Measurements from ENCODE around the gene HOXD11. TPM values are rescaled to one million over a fixed set of nuclear protein-coding genes. Genes with fewer than 3 reads are reported as not detected.

Gene HOXD11
- total RNA-seq, 2 donors from 2014 or later, result not detected

- ATAC-seq (no peak), DNase-seq (no peak)
- intact Hi-C loops (cut with DNase I), result no loop called here
Observed at GRCh38 chr2:176114930-176115625, 8.0 kb downstream of the HOXD11 start.

GRCh38 chr2:176115883-176116813 lies 9.1 kb downstream of the HOXD11 start, which contains the start of gene HOXD10:
TSS of gene HOXD10 (plus strand) at chr2:176116778. CDS start at chr2:176116834, 56 bp downstream.
- DNase-seq (no peak), ATAC-seq (peak; percentile 25 to 30)
- intact Hi-C loops (cut with DNase I), result no loop called here

- intact Hi-C loops (cut with DNase I), result no loop called here
- ATAC-seq (no peak), DNase-seq (no peak)
Observed at GRCh38 chr2:176117162-176117822, 10.2 kb downstream of the HOXD11 start.

- intact Hi-C loops (cut with DNase I), result no loop called here
- DNase-seq (no peak), ATAC-seq (no peak)
Observed at GRCh38 chr2:176117823-176118371, 10.8 kb downstream of the HOXD11 start.

- DNase-seq (no peak), ATAC-seq (no peak)
- intact Hi-C loops (cut with DNase I), result no loop called here
Observed at GRCh38 chr2:176118601-176119339, 11.7 kb downstream of the HOXD11 start.

GRCh38 chr2:176120364-176121189 lies 13.5 kb downstream of the HOXD11 start:
- intact Hi-C loops (cut with DNase I), result loop anchor here (10.0 kb wide), 2 partner anchors 694 to 1024 kb away; no protein-coding TSS in a partner anchor
- no peak for ATAC-seq
- no peak for DNase-seq

- intact Hi-C loops (cut with DNase I), result loop anchor here (10.0 kb wide), 2 partner anchors 693 to 1023 kb away; no protein-coding TSS in a partner anchor
- no peak for DNase-seq
- no peak for ATAC-seq
Observed at GRCh38 chr2:176121190-176122051, 14.3 kb downstream of the HOXD11 start.

- DNase-seq (no peak), ATAC-seq (peak; percentile 13 to 26)
- intact Hi-C loops (cut with DNase I), result loop anchor here (10.0 kb wide), 2 partner anchors 693 to 1023 kb away; no protein-coding TSS in a partner anchor
Observed at GRCh38 chr2:176122052-176122682, 15.1 kb downstream of the HOXD11 start.

GRCh38 chr2:176122683-176123410 lies 15.8 kb downstream of the HOXD11 start, which contains the start of gene HOXD9:
TSS of gene HOXD9 (plus strand) at chr2:176122719. CDS start at chr2:176122769, 50 bp downstream.
- intact Hi-C loops (cut with DNase I), result loop anchor here (10.0 kb wide), 2 partner anchors 692 to 1022 kb away; no protein-coding TSS in a partner anchor
- ATAC-seq (peak; percentile 42 to 47), DNase-seq (peak; percentile 54)

- DNase-seq (no peak), ATAC-seq (no peak)
- intact Hi-C loops (cut with DNase I), result loop anchor here (10.0 kb wide), 2 partner anchors 691 to 1021 kb away; no protein-coding TSS in a partner anchor
Observed at GRCh38 chr2:176123411-176124109, 16.5 kb downstream of the HOXD11 start.

GRCh38 chr2:176124110-176124946 lies 17.2 kb downstream of the HOXD11 start:
- DNase-seq, result no peak
- ATAC-seq, result no peak
- intact Hi-C loops (cut with DNase I), result loop anchor here (10.0 kb wide), 2 partner anchors 690 to 1020 kb away; no protein-coding TSS in a partner anchor

- DNase-seq (no peak), ATAC-seq (no peak)
- intact Hi-C loops (cut with DNase I), result loop anchor here (5.0 to 10.0 kb wide), 4 partner anchors 512 to 1022 kb away; no protein-coding TSS in a partner anchor
Observed at GRCh38 chr2:176124947-176125771, 18.1 kb downstream of the HOXD11 start.

- DNase-seq, result no peak
- no peak for ATAC-seq
- intact Hi-C loops (cut with DNase I), result loop anchor here (5.0 to 10.0 kb wide), 4 partner anchors 512 to 1022 kb away; no protein-coding TSS in a partner anchor
Observed at GRCh38 chr2:176125772-176126054, 18.6 kb downstream of the HOXD11 start.
